NCI-H2029 treated with DMSO at 0.1 percent for 48 hours (cell line): Measurements from ENCODE around the gene KCTD10.

Source experiments
- DNase-seq: peaks from one replicate; lab custom pipeline; 2025; lab: John Stamatoyannopoulos, UW

KCTD10 gene

DNA sequence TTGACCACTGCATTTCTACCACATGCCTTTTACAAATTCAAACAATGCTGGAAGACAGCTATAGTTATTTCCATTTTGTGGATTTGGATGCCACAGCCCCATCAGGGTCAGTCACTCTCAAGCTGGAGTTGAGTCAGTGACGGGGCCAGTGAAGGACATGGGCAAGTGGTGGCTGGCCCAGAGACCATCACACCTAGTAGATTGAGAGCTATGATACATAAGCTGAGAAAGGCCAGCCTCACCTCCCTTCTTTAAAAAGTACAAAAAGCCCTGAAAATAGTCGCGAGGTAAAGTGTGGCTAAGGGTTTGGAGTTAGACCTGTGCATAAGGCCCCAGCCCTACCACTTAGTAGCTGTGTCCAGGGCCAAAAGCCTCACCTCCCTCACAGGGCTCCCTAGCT lies 4.1 kb downstream of the KCTD10 start:
- DNase-seq, result no peak

DNA sequence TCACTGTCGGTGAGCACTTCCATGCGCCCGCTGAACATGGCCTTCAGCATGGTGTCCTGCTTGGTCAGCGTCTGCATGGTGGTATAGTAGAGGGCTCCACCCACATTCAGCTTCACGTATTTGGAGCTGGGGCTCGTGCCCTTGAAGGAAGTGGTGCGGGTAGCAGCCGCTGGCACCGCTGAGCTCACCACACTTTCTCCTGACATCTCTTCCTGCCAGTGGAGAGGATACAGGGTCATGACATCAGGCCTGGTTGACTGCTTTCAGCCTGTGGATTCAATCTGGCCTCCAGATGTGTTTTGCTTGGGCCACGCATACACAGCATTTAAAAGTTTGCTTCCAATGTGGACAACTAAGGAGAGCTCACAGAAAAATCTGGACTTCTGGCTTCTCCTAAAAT lies 7.6 kb downstream of the KCTD10 start:
- no peak for DNase-seq

DNA sequence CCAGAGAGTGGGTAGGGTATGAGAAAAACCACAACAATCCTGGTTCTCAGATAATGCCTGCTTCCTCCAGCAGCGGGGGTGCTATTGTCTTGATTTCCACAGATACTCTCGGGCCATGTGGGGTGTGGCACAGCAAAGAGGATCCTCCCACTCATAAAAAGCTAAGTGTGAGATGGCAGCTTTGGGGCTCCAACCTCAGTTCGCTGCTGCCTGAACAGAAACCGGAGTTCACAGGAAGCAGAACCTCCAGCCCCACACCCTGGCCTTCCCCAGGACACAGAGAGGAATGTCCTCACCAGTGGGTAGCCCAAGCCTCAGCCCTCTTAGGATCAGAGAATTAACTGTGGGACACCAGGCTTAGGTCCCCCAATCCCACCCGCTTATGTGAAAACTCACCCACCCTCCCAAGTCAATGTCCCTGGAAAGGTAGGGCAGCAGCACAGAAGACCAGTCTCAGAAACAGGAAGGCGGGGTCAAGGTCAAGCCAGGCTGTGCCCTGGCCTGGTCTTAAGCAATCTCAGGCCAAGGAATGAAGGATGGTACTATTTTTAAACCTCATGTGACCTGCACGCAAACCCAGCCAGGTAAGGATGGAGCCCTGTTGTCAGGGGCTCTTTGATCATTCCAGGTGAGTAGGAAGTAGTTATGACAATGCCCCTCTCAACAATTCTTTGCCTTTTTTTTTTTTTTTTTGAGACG lies 9.0 kb downstream of the KCTD10 start:
- DNase-seq, result no peak

DNA sequence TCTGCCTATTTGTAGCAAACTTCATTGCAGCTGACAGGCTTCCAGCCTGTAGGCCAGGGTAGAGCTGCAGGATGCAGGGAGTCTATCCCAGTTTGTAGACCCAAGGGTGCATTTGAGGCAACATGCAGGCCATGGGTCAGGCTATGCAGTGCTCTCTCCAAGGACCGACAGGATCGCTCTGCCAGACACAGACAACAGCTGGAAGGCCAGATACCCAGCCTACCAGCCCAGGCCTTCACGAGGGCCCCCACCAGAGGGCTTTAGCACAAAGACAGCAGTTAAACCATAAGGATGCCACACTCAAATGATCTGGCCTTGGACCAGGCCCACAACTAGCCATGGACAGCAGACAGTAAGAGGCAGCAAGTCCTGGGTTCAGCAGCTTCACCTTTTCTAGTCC lies 10.3 kb downstream of the KCTD10 start:
- no peak for DNase-seq

DNA sequence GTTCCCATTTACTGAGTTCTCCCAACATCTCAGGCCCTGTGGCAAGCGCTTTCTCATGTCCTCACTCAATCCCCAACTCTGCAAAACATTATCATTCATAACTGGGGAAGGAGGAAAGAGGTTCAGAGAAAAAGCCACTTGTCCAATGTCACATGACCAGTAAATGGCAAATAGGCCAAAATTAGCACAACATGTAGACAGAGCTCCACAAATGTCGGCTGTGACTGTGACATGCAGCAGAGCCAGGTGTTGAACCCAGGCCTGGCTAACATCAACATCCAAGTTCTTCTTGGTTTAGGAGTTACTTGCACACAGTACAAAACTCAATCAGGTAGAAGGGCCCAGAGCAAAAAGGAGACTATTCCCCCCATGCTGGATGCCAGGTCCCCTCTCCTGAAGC lies 10.8 kb downstream of the KCTD10 start:
- DNase-seq, result no peak

DNA sequence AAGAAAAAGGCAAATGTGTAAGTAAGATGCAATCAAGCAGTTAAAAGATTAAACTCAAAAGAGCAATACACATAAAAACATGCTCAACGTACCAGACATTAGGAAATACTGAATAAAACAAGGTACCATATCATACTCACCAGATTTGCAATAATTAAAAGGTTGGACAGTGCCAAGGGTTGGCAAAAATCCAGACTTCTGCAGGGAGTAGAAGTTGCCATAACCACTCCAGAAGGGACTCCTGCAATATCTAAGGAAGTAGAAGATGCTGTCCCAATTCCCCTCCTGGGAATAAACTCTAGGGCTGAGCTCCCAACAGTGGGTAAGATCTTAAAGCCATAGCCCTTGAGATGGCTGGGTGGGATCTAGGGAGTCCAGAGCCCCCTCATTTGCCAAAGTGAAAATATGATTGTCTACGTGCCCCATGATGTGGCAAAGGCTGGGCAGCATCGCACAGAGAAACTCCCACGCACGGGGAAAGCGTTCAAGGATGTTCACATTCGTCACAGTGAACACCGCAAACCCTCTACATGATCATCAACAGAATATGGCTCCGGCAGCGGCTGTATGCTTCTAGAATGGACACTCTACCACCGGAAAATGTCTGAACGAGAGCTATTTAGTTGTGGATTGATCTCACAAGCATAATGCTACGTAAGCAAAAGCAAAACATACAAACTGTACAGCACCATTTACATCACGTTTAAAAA lies 12.3 kb downstream of the KCTD10 start:
- DNase-seq, result no peak

DNA sequence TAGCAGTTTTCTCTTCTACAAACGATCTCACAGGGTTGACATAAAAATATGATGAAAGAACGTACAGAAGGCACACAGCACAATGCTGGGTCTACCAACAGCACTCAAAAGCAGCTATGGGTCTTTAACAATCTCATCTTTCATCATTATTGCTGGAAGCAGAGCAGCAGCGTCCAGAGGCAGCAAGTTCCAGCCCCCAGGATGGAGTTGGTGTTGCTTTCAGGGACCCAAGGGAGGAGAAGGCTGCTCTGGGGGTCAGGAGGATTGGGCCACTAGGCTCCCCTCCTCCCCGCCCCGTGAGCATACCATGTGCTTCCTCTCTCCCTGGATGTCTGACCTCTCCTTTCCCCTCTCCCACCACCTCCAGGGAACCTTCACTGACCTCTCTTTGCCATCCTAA lies 13.3 kb downstream of the KCTD10 start:
- DNase-seq, result no peak

DNA sequence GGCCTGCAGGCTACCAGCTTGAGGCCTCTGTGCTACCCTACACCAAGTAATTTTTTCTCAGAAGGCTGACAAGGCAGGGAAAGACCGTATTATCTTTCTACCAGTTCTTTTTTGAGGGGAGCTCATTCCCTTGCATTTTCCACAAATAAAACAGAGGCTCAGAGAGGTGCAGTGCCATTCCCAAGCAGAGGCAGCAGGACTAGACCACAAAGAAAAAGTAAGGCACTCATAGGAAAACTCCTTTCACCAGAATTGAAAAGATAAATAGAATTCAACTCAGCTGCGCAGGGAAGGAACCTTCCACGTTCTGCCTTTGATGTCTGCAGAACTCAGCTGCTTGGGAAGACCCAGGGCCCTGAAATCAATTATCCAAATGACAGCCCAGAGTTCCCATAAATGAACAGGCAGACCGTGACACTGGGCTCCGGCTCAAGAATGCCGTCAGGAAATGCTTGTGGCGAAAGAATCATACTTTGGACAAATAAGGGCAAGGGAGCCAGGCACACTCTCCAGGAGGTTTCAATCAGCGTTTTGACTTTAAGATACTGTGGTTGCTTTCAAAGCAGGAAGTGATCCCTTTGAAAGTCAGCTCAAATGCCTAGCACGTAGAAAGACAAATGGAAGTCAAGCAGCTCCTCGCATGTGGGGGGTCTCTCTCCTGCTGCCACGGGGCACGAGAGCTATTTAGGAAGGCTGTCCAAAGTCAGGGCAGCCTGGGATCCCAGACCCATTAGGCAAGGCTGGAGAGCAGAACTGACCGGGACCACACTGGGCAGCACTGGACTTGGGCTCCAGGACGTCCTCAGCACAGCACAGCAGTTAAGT lies 14.0 kb downstream of the KCTD10 start:
- peak; percentile 6 for DNase-seq

DNA sequence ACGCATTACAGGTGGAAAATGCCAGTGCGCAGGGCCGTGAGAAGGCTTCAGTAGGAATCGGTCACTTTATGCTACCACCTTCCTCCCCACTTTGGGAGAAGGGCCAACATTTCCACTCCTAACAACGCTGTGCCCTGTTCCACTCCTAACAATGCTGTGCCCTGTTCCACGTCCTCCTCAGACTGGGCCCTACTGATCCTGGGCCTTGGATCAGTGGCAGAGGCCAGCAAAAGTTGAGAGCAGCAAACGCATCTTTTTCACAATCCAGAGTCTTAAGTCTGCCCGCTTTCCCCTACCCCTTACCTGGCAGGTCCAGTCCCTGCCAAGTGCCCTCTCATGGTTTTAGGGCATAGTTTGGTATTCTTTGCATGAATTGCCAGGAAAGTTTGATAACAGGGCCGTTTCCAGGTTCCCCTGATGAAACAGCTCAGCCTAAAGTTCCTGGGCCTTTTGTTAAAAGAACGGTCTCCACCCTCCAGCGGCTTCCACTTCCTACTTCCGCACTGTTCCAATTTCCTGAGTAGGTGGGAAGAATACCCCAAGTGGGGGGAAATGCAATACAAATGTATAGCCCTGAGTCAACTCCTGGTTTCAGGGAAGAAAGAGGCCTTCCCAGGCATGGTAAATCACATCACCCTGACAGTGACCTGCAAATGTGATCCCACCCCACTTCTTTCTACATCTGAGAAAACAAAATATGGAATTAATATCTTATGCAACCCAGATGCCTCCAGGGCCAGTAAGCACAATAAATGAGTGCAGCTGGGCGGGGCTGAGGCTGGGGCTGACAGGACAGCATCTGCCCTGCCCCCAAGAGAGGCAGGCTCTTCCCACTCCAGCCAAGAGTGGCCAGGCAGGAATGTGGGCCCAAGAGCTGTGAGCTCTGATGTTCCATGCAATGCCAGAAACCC lies 15.0 kb downstream of the KCTD10 start:
- no peak for DNase-seq

DNA sequence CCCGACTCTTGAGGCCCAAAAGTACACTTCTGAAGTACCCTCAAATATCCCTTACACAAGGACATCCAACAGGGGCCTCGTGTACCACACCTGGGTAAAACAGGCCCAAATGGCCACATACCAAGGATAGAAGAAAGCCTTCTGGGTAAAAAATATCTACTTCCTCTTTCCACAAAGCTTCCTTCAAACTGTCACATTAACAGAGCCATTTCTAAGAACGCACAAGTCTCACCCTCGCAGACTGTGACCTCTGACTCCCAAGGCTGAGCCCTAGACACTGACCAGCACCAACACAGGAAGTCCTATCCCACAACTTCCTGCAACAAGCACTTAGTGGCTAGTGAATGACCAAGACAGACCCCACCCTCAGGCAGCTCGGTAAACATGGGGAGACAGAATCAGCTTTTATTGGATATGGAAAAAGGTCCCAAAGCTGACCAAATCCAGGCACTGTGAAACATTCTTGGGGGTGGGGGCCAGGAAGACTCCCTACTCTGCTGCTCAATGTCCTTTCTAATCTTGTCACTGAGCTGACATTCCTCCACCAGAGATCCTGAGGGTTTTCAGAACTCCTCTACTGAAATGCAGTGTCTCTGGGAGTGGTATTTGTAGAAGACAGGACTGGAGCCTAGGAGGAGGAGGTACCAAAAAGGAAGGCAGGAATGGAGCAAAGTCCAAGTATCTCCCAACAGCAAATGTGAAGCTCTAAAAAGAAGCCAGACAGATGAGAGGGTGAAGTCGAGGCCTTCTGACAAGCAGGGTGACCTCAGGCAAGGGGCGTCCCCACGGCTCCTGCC lies 15.9 kb downstream of the KCTD10 start:
- no peak for DNase-seq

DNA sequence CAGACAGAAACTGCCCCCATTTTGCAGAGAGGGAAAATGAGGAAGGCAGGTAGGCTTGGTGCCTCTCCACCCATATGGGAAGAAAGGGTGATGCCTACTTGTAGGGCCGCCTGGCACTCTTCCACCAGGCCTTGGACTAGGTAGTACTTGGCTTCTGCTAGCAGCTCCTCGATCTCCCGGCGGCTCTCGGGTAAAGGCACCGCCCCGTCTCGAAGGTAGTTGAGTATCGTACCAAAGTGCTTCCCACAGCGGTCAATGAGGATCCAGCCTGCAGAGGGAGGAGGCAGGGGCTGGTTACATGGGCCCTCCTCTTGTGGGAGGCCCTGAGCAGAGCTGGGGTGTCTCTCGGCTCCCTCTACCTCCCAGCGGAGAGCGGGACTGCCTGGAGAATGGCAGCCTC lies 16.6 kb downstream of the KCTD10 start:
- DNase-seq, result no peak

DNA sequence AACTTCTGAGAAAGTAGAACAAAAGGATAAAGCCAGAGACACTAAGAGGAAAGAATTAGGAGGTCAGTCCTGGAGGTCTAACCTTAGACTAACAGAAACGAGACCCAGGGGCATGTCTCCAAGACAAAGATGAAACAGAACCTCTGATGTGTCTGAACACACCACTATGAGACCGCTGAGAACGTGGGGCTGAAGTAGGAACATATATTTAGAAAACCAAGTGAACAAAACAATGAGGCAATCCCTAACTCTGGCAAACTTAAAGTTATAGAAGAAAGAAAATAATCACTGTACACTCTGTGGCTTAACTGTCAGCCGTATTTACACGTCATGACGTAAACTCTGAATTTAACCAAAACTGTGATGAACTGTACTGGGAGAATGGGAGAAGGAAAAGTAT lies 17.9 kb downstream of the KCTD10 start:
- no peak for DNase-seq

DNA sequence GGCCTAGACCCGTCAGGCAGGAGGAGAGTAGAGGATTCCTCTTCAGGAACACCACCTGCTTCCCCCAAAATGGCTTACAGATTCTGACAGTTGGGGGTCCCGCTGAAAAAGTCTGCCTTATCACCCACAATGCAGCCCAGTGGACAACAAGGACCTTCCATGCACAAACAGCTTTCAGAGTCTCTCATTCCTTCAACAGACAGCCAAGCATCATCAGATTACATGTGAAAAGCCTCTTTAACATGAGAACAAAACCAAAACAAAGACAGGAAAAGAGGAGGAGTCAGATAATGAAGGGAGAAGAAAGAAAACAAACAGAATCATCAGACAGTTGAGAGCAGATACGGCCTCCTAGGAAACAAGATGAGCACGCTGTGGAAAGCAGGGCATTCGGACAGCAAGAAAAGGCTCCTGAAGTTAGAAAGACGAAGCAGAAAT lies 18.3 kb downstream of the KCTD10 start:
- peak; percentile 83 for DNase-seq

DNA sequence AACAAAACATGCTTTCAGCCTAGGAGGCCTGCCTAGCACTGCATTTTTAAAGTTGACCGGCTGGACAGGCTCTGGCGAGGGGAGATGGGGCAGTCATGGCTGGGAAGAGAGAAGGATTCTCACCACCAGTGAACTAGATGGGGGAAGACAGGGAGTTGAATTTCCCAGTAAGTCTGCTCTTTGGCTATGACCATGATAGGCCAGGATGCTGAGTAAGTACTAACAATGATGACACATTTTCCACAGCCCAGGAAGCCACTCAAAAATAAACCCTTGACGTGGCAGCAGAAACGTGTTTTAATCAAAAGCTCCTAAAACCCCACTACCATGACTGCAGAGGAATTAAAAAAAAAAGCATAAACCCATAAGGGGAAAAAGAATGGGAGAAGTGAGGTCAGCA lies 19.0 kb downstream of the KCTD10 start:
- DNase-seq, result no peak

DNA sequence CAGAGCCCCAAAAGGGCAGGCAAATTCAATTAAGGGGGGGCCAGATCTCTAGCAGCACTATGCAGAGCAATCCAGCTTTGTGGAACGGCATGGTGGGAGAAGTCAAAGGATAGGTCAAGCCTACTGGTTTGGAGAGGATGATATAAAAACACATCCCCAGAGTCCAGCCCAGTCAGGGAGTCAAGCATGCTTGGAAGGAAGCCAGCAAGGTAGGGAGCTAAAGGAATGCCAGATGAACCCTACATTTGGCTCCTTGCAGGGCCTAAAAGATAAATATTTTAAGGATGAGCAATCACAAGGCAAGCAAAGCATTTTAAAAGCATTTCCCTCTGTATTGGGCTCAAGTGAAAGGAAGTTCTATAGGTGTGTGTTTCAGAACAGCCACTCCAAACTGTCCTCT lies 21.4 kb downstream of the KCTD10 start:
- no peak for DNase-seq

DNA sequence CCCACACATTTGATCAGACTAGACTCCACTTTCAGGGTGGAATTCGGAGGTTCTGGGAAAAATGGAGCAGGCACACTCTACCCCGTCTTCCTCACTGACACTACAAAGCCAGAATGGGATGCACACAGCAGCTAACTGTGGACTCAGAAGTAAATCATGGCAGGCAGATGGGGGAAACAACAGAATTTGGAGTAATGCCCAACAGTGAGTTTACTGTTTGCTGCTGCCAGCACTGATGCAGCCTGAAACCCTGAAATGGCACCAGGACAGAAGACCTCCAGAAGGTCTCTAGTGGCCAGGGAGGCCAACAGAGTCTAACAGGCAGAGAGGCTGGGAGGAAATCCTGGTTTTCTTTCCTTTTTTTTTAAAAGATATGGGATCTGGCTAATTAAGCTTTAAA lies 24.6 kb downstream of the KCTD10 start:
- no peak for DNase-seq

DNA sequence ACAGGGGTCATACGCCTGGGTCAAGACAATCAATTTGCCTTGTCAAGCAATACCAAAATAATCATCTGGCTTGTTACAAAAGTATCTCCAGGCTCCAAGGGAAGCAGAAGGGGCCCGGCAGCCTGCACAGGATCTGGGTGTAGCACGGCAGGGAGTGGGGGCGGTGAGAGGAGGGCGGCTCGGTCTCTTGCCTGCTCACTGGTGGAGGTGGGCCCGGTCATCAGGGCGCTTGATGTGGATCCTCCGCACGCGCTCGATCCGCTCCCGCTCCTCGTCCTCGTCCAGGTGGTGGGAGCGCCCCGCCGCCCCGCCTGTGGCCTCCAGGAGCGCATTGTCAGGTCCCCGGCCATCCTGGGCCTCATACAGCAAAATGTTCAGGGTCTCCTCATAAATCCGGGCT lies 25.7 kb downstream of the KCTD10 start:
- no peak for DNase-seq

DNA sequence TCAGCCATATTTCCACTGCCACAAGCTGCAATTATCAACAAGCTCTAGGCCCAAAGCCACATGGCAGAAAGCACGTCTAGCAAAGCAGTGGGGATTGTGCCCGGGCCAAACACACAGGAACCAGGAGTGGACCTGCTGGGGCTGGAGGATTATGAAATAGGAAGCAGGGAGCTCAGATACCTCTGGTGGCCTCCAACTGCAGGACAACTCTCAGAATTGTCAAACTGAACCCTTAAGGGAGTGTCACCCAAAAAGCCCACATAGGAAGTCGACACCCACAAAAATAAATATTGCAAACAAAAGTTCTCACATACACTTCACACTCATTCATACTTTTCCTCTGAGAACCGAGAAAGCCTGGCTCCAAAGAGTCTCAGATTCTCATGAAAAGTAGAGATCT lies 26.1 kb downstream of the KCTD10 start:
- DNase-seq, result no peak

DNA sequence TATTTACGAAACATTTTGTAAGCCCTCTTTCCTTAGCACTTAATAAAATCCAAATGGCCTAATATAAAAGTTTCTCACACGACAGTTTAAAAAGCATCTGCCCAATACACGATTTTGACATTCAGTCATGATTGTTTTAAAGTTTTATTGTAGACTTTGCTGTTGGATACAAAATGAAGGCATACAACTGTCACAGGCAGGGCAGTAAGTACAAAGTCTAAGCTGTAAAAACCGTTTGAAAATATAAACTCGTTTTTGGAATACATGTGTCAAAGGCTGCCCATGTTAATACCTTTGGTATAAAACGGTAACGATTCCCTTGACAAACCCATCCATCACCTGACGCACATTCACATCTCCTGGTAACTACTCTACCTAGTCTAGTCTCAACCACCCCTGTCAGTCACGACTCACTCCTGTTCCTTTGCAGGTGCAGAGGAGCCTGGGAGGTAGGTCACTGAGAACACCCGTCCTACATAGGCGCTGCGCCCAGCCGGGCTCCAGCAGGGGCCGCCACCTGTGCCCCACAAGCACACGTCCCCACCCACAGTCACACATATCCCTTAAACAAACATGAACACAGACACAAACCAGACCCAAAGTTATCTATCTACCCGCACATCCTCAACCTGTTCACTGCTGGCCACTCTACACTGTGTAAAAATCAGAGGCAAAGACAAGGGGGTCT lies 27.1 kb downstream of the KCTD10 start:
- no peak for DNase-seq

DNA sequence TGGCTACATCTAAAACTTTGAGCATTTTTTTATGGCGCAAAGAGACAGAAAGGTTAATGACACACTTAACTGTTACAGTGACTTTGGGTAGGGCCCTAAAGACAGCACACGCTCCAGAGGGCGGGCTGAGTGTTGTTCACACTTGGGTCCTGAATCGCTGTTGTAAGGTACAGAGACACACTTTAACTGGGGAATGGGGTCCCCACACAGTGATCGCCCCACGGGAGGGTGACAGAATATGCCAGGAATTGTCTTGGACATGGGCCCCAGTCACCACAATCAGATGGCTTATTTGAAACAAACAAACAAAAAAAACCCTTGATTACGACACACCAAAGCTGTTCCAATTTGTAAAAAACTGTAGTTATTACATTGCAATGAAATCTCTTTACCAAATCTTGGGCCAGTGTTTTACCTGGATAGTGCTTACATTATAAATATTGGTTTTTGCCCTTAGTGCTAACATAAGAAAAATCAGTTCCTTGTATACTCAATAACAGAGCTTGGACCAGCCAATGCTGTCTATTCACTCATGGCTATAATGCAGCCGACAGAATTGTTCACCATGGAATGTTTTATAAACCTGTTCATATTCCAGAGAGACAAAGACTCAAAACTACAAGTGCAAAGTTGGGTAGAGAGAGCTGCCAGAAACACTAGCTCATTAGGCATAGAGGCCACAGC lies 28.3 kb downstream of the KCTD10 start:
- DNase-seq, result no peak
